Stimulated activated CD4-positive, alpha-beta T cell treated with anti-CD3 and anti-CD28 coated beads, Interleukin-4, amount 100 ng/mL, for 24 hours (primary cell): ENCODE data around the gene KRTAP4-16.
"Not testable (repeated sequence)": the region's sequence is repeated elsewhere in the genome, so short reads cannot be mapped to it uniquely, and the experiment has no call there.

Source experiments
- DNase-seq: peaks from one replicate; pipeline ENCODE4 v3.0.0-alpha.2; 2020

KRTAP4-16 gene

GRCh38 chr17:41101586-41102259 is at the start of gene KRTAP4-16:
Gene KRTAP4-16 (minus strand): TSS chr17:41102209. CDS start chr17:41102209, 0 bp downstream.
- no peak for DNase-seq

DNA sequence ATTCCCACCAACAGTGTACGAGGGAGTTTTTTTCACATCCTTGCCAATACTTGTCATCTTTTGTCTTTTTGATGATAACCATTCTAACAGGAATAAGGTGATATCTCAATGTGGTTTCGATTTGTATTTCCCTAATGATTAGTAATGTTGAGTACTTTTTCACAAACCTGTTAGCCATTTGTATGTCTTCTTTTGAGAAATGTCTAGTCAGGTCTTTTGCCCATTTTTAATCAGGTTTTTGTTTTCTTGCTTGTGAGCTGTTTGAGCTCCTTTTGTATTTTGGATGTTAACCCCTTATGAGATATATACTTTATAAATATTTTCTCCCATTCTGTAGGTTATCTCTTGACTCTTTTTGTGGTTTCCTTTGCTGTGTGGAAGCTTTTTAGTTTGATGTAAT is 49.5 kb upstream of the KRTAP4-16 start:
- DNase-seq, result no peak

DNA sequence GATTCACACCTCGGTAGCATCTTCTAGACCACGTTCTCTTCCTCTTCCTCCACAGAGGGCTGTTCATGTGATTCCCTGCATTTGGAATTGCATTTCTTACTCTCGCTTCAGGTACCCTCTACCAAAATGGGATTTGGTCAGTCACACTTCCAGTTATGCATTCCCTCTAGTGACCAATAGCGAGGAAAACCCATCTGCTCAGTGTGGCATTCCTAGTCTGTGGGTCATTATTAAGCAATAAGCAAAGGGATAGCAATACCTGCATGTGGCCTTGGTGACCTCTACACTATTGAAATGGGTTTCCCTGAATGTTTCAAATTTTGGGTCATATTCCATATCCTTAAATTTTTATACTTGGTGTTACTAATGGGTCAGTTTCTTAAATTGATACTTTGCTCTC is 48.0 kb upstream of the KRTAP4-16 start:
- DNase-seq, result no peak

- no peak for DNase-seq
Observed at GRCh38 chr17:41149652-41149985, 47.6 kb upstream of the KRTAP4-16 start, which contains the start of gene KRTAP4-5. Gene KRTAP4-5 (minus strand): TSS chr17:41149825. CDS start chr17:41149767, 58 bp downstream.

DNA sequence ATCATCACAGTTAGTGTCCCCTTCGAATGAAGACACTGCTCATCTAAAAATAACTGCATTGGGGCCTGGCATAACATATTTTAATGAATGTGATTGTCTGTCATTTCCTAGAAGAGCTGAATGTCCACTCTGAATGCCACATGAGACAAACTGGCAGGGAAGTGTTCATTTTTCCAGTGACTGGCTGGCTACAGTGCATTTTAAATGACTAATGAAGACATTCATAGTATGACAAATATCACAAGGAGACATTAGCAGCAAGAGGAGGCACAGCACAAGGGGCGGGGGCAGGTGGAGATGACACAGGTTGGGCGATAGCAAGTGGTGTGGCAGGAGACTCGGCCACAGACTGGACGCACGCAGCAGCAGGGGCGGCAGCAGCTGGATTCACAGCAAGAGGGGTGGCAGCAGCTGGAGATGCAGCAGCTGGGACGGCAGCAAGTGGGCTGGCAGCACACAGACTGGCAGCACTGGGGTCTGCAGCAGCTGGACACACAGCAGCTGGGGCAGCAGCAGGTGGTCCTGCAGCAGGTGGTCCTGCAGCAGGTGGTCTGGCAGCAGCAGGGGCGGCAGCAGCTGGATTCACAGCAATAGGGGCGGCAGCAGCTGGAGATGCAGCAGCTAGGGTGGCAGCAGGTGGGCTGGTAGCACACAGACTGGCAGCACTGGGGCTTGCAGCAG is 47.1 kb upstream of the KRTAP4-16 start:
- not testable (repeated sequence) for DNase-seq

DNA sequence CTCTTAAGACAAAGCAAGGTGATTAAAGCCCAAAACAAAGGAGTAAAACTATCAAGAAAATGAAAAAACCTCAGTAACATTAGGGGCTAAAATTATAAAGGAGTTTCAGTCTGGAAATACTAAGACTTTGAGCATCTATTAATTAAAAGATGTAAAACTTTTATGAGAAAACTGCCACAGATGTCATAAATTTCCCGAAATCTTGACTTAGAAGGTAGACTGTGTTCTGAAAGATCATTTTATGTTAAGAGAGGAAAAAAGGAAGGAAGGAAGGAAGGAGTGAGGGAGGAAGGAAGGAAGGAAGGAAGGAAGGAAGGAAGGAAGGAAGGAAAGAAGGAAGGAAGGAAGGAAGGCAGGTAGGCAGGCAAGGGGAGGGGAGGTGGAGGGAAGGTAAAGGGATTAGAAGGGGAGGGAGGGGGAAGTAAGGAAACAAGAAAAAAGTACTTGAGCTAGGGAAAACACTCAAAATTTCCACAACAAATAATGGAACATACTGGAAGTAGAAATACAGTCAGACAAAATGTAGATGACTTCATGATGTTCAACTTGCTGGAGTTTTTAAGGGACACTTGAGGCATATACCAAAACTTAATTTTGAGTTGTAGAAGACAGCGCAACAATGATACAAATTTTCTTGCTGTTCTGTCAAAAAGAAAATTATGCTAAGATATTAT is 45.7 kb upstream of the KRTAP4-16 start:
- DNase-seq, result no peak

- no peak for DNase-seq
Observed at GRCh38 chr17:41145261-41145660, 43.3 kb upstream of the KRTAP4-16 start.

GRCh38 chr17:41144846-41145245 is 42.8 kb upstream of the KRTAP4-16 start:
- DNase-seq, result no peak

GRCh38 chr17:41141361-41141760 is 39.4 kb upstream of the KRTAP4-16 start:
- DNase-seq, result no peak

- no peak for DNase-seq
Observed at GRCh38 chr17:41140360-41141131, 38.5 kb upstream of the KRTAP4-16 start, which contains the start of gene KRTAP4-6. Gene KRTAP4-6 (minus strand): TSS chr17:41140544. CDS start chr17:41140487, 57 bp downstream.

- not testable (repeated sequence) for DNase-seq
Observed at GRCh38 chr17:41139865-41140264, 37.9 kb upstream of the KRTAP4-16 start.

- DNase-seq, result no peak
Observed at GRCh38 chr17:41133880-41134735, 32.1 kb upstream of the KRTAP4-16 start.

DNA sequence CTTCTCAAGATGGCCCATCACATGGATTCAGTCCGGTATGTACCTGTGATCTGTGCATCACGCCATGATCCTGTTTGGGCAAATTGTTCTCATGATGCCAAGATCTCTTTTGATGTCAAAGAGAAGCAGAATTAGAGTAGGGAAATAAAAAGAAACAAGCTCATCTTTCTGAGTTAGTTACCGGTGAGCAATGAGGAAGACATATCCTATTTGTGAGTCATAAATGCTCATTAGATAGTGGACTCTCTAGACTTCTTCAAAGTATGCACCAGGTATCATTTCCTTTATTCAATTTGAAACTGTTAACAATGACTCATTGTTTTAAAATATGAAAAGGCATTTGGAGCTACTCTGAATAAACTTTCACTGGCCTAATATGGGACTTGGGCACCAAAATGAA is 30.0 kb upstream of the KRTAP4-16 start:
- DNase-seq, result no peak

DNA sequence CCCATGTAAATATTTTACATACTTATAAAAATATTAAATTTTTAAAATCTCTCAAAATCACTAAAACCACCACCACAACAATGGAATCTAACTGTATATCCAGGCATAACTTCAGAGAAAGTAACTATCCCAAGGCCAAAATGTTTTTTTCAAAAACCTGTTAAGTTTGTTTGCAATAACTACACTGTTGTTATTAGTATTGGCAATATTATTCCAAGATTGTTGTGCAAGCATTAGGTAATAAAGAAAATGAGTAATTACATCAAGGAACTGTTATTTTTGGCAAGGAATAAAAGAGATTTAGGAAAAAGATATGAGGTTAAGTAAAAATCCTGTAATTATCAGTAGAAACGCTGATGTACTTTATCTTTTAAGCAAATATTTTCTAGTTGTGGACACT is 25.4 kb upstream of the KRTAP4-16 start:
- no peak for DNase-seq

GRCh38 chr17:41126412-41126811 is 24.4 kb upstream of the KRTAP4-16 start:
- DNase-seq, result no peak

- no peak for DNase-seq
Observed at GRCh38 chr17:41125064-41125463, 23.1 kb upstream of the KRTAP4-16 start.

DNA sequence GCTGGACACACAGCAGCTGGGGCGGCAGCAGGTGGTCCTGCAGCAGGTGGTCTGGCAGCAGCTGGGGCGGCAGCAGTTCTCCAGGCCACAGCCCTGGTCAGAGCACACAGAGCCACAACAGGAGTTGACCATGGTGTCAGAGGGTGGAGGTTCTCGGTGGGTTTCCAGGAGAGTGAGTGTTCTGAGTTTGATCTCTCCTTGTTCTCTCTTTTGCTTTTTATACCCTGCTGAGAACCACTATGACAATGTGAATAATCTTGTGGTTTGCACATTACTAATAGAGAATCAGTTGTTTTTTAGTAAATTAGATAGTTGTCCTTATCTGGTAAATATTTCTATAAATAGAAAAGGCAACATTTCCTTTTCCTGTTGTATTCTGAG is 22.0 kb upstream of the KRTAP4-16 start, which contains the start of gene KRTAP4-12:
TSS of gene KRTAP4-12 (minus strand) at position 192 of the 381 bp plus-strand sequence. CDS start at position 132, 60 bp downstream.
- not testable (repeated sequence) for DNase-seq

DNA sequence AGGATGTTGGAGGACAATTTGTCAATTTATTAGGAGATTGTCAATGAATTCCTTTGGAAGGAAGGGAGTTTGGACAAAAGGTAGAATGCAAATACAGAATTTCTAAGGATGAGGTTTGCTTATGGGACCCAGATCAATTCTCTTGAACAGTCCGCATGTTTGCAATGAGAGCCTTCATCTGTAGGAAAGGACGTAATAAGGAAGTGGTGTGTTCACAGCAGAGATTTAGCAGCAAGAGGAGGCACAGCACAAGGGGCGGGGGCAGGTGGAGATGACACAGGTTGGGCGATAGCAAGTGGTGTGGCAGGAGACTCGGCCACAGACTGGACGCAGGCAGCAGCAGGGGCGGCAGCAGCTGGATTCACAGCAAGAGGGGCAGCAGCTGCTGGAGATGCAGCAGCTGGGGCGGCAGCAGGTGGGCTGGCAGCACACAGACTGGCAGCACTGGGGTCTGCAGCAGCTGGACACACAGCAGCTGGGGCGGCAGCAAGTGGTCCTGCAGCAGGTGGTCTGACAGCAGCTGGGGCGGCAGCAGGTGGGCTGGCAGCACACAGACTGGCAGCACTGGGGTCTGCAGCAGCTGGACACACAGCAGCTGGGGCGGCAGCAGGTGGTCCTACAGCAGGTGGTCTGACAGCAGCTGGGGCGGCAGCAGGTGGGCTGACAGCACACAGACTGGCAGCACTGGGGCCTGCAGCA is 21.4 kb upstream of the KRTAP4-16 start:
- not testable (repeated sequence) for DNase-seq

DNA sequence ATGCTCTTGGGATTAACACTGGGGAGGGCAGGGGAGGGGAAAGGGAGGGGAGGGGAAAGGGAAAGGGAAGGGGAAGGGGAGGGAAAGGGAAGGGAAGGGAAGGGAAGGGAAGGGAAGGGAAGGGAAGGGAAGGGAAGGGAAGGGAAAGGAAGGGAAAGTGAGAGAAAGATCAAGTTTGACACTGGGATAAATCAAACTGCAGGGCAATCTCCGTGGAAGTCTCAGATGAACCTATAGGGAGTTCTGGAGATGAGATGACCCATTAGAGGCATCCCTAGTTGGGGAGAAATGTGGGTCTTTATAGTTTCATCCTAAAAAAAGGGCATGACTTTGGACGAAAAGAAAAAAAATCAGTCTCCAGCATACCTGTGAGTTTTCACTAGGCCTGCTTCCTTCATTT is 19.7 kb upstream of the KRTAP4-16 start:
- DNase-seq, result no peak

GRCh38 chr17:41119696-41120690 is 18.0 kb upstream of the KRTAP4-16 start:
- not testable (repeated sequence) for DNase-seq
